Activated CD8-positive, alpha-beta T cell treated with anti-CD3 and anti-CD28 coated beads for 36 hours (primary cell): ENCODE results near the gene EDAR. TPM values are rescaled to one million over a fixed set of nuclear protein-coding genes. Genes with fewer than 3 reads are reported as not detected.

Experiments used
- ATAC-seq: fragments of 200-7000 bp; cut with Tn5 transposase; one replicate; pipeline ENCODE4 v1.10.0; 2021; ENCODE audit warnings: mild to moderate bottlenecking, moderate library complexity
- CTCF ChIA-PET: fragments of 350-600 bp; sonication (Branson Sonifier 250); formaldehyde crosslinking; loops from one replicate; lab custom pipeline; 2021; ENCODE audit warnings: antibody characterized with exemption; lab: Charles Lee
- POLR2A ChIA-PET: fragments of 350-600 bp; sonication (Branson Sonifier 250); formaldehyde crosslinking; loops from one replicate; lab custom pipeline; 2021; ENCODE audit warnings: antibody characterized with exemption; lab: Charles Lee
- DNase-seq: peaks from one replicate; pipeline ENCODE4 v3.0.0-alpha.2; 2020
- H3K27ac Mint-ChIP-seq: one replicate; pipeline ENCODE4 v1.8.0; 2021; ENCODE audit warnings: mild to moderate bottlenecking, mixed read lengths
- H3K27me3 Mint-ChIP-seq: one replicate; pipeline ENCODE4 v1.8.0; 2021; ENCODE audit warnings: mixed read lengths
- H3K36me3 Mint-ChIP-seq: one replicate; pipeline ENCODE4 v1.8.0; 2021; ENCODE audit warnings: low read depth, mixed read lengths
- H3K4me1 Mint-ChIP-seq: one replicate; pipeline ENCODE4 v1.8.0; 2021; ENCODE audit warnings: low read depth, mixed read lengths
- H3K4me3 Mint-ChIP-seq: one replicate; pipeline ENCODE4 v1.8.0; 2021; ENCODE audit warnings: mild to moderate bottlenecking, moderate library complexity, mixed read lengths
- H3K9me3 Mint-ChIP-seq: one replicate; pipeline ENCODE4 v1.8.0; 2021; ENCODE audit warnings: mixed read lengths
- intact Hi-C: fragments of 100-400 bp; cut with micrococcal nuclease; formaldehyde crosslinking; loops from one replicate; pipeline ENCODE4 v1.10.0; 2022
- total RNA-seq, 2 experiments: library from RNA; stranded (reverse); gene quantifications; one replicate each; pipeline ENCODE4 v1.2.3, GENCODE V29; 2021
- TF ChIP-seq, protein P1 (sequence below): fragments of 200-600 bp; IDR thresholded peaks from one replicate; pipeline ENCODE4 v1.8.0; 2022; ENCODE audit warnings: antibody characterized with exemption, mild to moderate bottlenecking

Gene EDAR
- total RNA-seq, 2 experiments from 2014 or later = 0.09 to 0.11 TPM

GRCh38 chr2:108854484-108854883, 134.5 kb downstream of the EDAR start:
- no peaks in the 10 kb centered on the region for H3K9me3 Mint-ChIP-seq
- no peak overlapping the region for H3K4me3 Mint-ChIP-seq
- H3K36me3 Mint-ChIP-seq = peaks cover 14% of the 10 kb centered on the region
- CTCF ChIA-PET = interaction anchor here (1.6 kb wide), 2 partner anchors 9 to 135 kb away, joined by 6 to 7 read pairs; partner anchors contain the start of gene EDAR
- ATAC-seq = no peak
- no peaks in the 10 kb centered on the region for H3K4me1 Mint-ChIP-seq
- intact Hi-C loops = no loop called here
- no peak for DNase-seq
- TF ChIP-seq, protein P1, sequence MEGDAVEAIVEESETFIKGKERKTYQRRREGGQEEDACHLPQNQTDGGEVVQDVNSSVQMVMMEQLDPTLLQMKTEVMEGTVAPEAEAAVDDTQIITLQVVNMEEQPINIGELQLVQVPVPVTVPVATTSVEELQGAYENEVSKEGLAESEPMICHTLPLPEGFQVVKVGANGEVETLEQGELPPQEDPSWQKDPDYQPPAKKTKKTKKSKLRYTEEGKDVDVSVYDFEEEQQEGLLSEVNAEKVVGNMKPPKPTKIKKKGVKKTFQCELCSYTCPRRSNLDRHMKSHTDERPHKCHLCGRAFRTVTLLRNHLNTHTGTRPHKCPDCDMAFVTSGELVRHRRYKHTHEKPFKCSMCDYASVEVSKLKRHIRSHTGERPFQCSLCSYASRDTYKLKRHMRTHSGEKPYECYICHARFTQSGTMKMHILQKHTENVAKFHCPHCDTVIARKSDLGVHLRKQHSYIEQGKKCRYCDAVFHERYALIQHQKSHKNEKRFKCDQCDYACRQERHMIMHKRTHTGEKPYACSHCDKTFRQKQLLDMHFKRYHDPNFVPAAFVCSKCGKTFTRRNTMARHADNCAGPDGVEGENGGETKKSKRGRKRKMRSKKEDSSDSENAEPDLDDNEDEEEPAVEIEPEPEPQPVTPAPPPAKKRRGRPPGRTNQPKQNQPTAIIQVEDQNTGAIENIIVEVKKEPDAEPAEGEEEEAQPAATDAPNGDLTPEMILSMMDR = no peak
- no peak overlapping the region for H3K27ac Mint-ChIP-seq
- H3K27me3 Mint-ChIP-seq = no peaks in the 10 kb centered on the region
- POLR2A ChIA-PET = no interaction called here

DNA sequence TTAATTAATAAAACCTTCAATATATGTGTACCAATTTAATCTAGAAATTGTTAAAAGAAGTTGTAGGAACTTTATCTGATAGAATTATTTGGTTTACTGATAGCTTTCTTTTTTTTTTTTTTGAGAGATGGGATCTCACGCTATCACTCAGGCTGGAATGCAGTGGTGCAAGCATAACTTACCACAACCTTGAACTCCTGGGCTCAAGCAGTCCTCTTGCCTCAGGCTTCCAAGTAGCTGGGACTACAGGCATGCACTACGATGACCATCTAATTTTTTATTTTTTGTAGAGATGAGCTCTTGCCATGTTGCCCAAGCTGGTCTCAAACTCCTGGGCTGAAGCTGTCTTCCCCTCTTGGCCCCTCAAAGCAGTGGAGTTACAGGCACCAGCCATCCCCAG, 135.6 kb downstream of the EDAR start:
- Mint-ChIP-seq H3K27me3 (no peaks in the 10 kb centered on the region), H3K9me3 (no peaks in the 10 kb centered on the region), H3K36me3 (peaks cover 8% of the 10 kb centered on the region), H3K4me1 (no peaks in the 10 kb centered on the region), H3K4me3 (no peak overlapping the region), H3K27ac (no peak overlapping the region)
- ChIA-PET CTCF (interaction anchor here (0.6 to 1.6 kb wide), 3 partner anchors 10 to 136 kb away, joined by 3 to 7 read pairs (median 6); partner anchors contain the start of gene EDAR), POLR2A (no interaction called here)
- TF ChIP-seq, protein P1 = no peak
- ATAC-seq (no peak), DNase-seq (no peak)
- intact Hi-C loops = no loop called here

DNA sequence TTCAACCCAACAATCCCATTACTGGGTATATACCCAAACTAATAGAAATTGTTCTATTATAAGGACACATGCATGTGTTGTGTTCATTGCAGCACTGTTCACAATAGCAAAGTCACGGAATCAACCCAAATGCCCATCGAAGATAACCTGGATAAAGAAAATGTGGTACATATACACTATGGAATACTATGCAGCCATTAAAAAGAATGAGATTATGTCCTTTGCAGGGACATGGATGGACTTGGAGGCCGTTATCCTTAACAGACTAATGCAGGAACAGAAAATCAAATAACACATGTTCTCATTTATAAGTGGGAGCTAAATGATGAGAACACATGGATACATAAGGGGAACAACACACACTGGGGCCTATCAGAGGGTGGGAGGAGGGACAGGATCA, 136.6 kb downstream of the EDAR start:
- H3K4me3 Mint-ChIP-seq = no peak overlapping the region
- intact Hi-C loops = no loop called here
- no peak overlapping the region for H3K27ac Mint-ChIP-seq
- H3K9me3 Mint-ChIP-seq = no peaks in the 10 kb centered on the region
- ATAC-seq = no peak
- ChIA-PET POLR2A (no interaction called here), CTCF (interaction anchor here (1.8 kb wide), 1 partner anchor 11 kb away, joined by 4 read pairs; no protein-coding TSS in a partner anchor)
- TF ChIP-seq, protein P1 = no peak
- no peaks in the 10 kb centered on the region for H3K4me1 Mint-ChIP-seq
- DNase-seq = no peak
- H3K36me3 Mint-ChIP-seq = peaks cover 8% of the 10 kb centered on the region
- no peaks in the 10 kb centered on the region for H3K27me3 Mint-ChIP-seq

- Mint-ChIP-seq H3K9me3 (no peaks in the 10 kb centered on the region), H3K27ac (no peak overlapping the region), H3K4me3 (no peak overlapping the region), H3K27me3 (no peaks in the 10 kb centered on the region), H3K4me1 (no peaks in the 10 kb centered on the region), H3K36me3 (peaks cover 17% of the 10 kb centered on the region)
- ATAC-seq (no peak), DNase-seq (no peak)
- TF ChIP-seq, protein P1 = no peak
- ChIA-PET POLR2A (no interaction called here), CTCF (interaction anchor here (0.8 kb wide), 1 partner anchor 48 kb away, joined by 3 read pairs; no protein-coding TSS in a partner anchor)
- intact Hi-C loops = no loop called here
Measured at GRCh38 chr2:108847000-108847399, 142.0 kb downstream of the EDAR start.

DNA sequence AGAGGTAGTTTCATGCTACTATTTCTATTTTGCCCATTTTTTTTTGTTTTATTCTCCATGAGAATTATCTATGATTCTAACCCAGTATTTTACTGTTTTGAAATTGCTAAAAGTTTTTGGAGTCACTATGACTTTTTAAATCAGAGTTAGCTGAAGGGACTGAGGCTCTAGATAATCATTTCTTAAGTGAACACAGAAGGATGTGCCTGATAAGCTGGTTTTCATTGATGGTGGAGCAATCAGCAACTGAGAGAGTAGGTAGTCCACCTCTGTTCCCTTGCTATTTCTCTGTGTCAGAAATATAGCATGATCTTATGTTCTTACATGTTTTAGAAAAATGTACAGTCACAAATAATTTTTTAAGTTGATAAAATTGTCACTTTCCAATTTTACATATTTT, 143.1 kb downstream of the EDAR start:
- intact Hi-C loops = no loop called here
- peaks cover 3% of the 10 kb centered on the region for H3K9me3 Mint-ChIP-seq
- no peaks in the 10 kb centered on the region for H3K4me1 Mint-ChIP-seq
- POLR2A ChIA-PET = no interaction called here
- H3K27ac Mint-ChIP-seq = no peak overlapping the region
- H3K27me3 Mint-ChIP-seq = no peaks in the 10 kb centered on the region
- TF ChIP-seq, protein P1 = no peak
- ATAC-seq (no peak), DNase-seq (no peak)
- no peak overlapping the region for H3K4me3 Mint-ChIP-seq
- CTCF ChIA-PET = no interaction called here
- peaks cover 26% of the 10 kb centered on the region for H3K36me3 Mint-ChIP-seq

Other genes with a start within 250 kb of the EDAR start
- 10 to 100 TPM; 12.3 to 13.5 TPM for gene CCDC138, start 202.4 kb downstream of the EDAR start, total RNA-seq
- gene SH3RF3, start 140.0 kb upstream of the EDAR start, total RNA-seq = 1 to 10 TPM; 1.9 to 2.3 TPM